Epidermal melanocyte (primary cell): ENCODE results near the gene ARPC5L.
A peak's percentile ranks its signal among the peaks of the same experiment; 100 is the strongest.
"Not testable (repeated sequence)": the region's sequence is repeated elsewhere in the genome, so short reads cannot be mapped to it uniquely, and the experiment has no call there.

Experiments
- DNase-seq: peaks from one replicate; pipeline ENCODE4 v3.0.0; 2011; ENCODE audit warnings: low spot score; ENCODE audit not compliant: insufficient read length

ARPC5L gene

DNA sequence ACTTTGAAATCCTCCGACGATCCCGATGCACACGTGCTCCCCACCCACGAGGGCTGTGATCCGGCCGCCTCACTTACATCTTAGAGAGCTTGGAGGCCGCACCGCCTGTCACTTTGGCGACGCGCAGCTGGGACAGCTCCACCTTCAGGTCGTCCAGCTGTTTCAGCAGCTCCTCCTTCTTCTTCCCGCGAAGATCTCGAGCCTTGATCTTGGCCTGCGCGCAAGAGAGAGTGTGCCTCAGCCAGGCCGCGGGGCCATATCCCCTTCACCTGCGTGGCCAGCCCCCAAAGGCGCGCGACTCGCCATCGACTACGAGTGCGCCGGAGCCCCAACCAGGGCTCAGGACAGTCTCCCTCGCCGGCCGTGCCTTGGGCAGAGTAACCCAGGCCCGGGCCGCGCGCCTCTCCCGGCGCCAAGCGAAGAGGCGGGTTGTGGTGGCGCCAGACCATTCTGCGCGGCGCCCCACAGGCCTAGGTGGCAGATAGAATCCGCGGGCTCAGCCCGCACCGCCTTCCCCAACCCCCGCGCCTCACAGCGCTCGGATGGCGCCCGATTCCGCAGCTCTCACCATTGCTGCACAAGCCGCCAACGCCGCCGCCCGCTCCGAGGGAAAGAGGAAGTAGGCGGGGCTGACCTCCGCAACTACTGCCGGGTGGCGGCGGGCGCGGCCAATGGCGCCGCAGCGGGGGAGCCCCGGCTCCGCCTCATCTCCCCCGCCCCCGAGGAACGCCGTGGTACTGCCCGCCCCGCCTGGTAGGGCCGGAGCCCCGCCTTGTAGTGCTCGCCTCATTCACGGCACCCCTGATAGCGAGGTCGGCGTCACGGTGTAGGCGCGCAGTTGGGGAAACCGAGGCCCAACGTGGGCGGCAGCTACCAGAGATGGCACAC is at the start of gene ARPC5L, which contains the start of gene RPL35:
Gene ARPC5L (plus strand): TSS at position 789 of the 888 bp plus-strand sequence. CDS start 7,161 bp downstream, outside the sequence.
Gene RPL35 (minus strand): TSS at position 616 of the 888 bp plus-strand sequence. CDS start 45 bp downstream, at position 571.
- DNase-seq, result peak; percentile 98

DNA sequence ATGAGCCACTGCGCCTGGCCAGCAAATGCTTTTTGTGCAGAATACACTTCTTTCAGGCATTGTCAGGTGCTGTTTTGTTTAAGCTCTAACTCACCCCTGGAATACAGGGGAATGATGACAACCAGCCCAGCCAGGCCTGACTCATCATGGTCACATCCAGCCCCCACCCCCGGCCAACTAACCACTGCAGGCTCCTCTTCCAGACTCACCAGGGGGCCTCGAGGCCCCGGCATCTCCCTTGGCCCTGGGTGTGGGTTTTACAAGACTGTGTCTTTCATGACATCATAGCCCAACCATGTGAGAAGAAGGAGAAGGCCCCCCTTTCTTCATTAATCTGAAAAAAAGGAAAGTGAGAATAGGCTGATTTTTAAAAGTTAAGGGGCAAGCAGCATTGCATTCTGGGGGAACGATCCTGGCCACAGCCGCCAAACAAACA is 49.5 kb upstream of the ARPC5L start:
- no peak for DNase-seq

DNA sequence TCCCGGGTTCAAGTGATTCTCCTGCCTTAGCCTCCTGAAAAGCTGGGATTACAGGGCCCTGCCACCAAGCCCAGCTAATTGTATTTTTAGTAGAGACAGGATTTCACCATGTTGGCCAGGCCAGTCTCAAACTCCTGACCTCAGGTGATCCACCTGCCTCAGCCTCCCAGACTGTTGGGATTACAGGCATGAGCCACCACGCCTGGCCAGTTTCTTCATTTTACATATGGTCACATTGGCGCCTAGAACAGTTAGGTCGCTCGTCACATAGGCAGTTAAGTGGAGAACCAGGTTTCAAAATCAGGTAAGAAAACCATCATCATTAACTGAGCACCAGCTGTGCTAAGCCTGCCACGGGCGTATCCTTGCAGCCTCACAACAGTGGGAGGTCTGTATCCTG is 48.9 kb upstream of the ARPC5L start:
- no peak for DNase-seq

DNA sequence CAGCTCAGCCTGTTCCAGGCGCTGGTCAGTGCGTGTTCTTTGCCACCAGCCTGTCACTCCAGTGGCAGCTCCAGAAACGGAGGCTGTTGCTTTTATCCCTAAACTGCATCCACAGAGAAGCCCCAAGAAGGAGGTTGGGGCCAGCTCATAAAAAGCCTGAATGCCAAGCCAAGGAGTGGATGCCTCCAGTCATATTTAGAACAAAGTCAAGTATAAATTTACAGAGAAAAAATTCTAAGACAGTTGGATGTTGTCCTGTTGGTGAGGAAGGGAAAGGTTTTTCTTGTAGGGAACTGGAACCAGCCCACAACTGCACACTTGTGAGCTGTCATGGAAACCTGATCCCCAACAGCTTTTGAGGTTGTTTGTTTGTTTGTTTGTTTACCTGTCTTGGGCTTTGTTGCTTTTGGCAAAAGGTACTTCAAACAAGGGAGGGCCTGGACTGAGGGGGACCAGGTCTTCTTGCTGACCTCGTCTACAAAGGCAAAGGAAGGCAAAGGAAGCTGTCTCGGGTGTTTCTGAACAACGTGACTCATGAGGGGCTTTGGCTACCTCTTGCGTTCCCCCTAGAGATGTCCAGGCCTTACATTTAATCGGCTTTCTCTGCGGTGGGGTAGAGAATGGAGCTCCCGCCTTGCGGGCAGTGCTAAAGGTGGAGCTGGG is 48.3 kb upstream of the ARPC5L start:
- no peak for DNase-seq

DNA sequence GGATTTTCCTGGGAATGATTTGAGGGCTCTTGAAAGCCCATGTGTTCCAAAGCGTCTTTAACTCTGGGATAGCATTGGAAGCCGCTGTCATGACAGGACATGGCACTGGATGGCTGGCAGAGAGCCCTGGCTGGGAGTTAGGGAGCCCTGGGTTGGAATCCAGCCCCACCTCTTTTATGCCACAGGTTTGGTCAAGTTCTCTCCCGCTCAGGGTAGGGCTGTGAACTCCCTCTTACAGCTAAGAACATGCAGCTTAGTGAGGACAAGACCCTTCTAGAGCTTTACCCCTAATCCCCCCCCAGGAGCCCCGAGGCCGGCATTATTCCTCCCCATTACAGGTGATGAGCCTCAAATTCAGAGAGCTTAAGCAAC is 47.8 kb upstream of the ARPC5L start:
- no peak for DNase-seq

DNA sequence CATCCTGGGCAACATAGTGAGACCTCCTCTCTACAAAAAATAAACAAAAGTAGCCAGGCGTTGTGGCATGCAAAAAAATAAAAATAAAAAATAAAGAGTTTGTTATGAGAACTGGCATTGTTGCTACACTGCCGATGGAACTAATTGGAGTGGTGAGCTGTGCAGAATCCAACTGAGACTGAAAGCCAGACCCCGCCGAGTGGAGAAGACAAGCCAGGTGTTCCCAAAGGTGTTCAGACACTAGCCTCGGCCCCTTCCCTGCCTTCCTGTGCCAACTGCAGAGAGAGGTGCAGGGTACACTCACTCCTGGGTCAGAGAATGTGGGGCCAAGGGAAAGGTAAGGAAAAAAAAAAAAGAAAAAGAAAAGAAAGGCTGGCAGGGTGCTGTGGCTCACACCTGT is 46.3 kb upstream of the ARPC5L start:
- DNase-seq, result no peak

DNA sequence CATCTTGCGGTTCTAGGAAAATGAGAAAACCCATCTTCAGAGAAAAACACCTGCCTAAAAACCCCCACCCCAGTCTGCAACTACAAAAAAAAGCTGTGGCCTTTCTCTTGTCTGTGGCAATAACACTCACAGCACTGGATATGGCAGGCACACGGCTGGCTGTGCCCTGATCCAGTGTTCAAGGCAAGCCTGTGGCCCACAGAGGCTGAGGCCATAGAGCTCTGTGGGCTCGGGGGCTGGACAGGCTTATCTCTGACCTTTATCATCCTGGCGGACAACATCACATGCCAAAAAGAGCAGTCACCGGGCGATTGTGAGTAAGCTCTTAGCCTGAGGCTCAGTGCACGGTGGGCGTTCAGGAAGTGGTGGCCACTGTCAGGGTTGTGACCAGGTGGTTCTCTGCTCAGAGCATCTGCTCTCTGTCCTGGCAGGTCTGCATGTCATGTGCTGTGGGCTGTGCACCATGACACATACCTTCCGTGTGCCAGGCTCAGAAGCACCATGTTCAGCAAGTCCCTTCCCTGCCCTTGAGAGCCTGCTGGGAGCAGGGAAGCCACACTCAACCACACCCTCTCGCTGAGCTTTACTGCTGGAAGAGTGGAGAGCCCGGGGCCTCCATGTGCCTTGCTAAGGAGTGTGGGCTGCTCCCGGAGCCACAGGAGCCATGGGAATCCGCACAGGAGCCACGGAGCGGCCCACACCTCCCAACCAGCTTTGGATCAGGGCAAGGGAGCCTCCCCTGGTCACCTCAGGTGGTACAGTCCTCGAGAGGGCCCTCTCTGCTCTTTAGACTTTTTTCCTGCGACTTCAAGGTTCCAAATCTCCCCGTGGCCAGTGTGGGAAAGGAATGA is 43.3 kb upstream of the ARPC5L start:
- DNase-seq, result no peak

DNA sequence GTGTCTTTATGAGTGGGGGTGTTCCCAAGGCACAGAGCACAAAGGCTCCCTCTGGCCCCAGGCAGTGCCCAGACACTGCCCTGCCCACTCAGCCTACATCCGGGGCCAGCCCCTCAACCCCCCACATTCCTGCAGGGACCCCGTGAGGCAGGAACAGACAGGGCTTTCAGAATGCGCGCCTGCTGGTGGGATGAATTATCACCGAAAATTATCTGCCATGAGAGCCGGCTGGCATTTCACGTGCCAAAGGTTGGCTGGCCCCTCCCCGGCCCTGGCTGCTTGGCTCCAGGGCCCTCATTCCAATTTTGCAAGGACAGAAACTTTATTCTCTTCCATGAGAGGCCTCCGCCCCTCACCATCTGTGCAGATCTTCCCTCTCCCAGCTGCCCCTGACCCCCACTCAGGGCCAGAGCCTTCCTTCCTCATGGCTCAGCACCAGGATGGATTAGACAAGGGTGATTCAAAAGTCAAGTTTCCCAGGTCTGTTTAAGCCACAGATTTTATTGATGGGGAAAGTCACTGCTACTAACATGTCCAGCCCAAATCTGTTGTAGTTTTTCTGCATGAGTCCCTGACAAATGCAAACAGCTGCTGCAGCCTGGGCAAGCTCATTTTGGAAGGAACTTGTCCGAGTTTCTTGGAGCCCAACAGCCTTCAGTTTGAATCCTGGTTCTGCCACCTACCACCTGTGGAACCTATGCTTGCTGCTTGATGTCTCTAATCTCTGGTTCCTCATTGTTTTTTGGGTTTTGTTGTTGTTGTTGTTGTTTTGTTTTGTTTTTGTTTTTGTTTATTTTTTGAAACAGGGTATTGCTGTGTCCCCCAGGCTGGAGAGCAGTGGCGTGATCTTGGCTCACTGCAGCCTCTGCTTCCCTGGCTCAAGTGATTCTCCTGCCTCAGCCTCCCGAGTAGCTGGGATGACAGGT is 41.0 kb upstream of the ARPC5L start:
- no peak for DNase-seq

DNA sequence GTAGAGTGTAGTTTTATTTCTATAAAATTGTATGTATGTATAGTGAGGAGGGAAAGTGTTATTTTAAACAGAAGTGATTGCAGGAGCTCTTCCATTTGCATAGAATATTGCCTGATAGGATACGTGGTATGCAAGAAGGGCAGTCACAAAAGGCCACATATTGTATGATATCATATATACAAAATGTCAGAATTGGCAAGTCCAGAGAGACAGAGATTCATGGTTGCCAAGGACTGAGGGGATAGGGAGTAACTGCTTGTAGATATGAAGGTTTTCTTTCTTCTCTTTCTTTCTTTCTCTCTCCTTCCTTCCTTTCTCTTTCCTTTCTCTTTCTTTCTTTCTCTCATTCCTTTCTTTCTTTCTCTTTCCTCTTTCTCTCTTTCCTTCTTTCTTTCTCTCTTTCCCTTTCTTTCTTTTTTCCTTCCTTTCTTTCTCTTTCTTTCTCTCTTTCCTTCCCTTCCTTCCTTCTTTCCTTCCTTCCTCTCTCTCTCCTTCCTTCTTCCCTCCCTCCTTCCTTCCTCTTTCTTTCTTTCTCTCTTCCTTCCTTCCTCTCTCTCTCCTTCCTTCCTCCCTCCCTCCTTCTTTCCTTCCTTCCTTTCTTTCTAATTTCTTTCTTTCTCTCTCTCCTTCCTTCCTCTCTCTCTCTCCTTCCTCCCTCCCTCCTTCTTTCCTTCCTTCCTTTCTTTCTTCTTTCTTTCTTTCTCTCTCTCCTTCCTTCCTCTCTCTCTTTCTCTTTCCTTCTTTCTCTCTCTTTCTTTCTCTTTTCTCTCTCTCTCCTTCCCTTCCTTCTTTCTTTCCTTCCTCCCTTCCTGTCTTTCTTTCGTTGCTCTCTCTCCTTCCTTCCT is 33.2 kb upstream of the ARPC5L start:
- DNase-seq, result no peak

DNA sequence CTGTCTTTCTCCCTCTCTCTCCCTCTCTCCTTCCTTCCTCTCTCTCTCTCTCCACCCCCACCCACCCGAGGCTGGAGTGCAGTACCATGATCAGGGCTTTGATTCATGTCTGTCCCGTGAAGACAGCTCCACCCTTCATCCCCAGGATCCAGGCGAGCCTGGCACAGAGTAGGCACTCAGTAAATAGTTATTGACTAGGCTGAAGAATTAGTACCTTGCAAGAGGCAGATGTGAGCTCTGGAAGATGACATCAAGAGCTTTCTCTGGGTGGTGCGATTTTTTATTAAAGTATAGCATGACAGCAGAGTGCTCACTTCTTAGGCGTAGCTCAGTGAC is 32.6 kb upstream of the ARPC5L start:
- no peak for DNase-seq

DNA sequence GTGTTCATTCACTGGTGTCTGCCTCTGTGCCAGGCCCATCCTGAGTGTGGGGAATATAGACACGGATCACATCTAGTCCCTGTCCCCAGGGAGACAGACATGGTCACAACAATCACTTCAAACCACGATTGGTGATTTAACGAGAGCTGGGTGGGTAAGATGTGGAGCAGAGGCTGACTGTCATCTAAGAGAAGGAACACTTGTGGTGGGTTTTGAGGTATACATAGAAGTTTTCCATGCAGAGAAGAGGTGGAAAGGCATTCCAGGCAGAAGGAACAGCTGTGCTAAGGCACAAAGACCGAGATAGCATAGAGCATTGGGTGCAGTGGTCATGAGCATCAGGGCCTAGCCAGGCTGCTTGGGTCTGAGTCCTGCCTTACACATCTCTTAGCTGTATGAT is 31.3 kb upstream of the ARPC5L start:
- DNase-seq, result no peak

DNA sequence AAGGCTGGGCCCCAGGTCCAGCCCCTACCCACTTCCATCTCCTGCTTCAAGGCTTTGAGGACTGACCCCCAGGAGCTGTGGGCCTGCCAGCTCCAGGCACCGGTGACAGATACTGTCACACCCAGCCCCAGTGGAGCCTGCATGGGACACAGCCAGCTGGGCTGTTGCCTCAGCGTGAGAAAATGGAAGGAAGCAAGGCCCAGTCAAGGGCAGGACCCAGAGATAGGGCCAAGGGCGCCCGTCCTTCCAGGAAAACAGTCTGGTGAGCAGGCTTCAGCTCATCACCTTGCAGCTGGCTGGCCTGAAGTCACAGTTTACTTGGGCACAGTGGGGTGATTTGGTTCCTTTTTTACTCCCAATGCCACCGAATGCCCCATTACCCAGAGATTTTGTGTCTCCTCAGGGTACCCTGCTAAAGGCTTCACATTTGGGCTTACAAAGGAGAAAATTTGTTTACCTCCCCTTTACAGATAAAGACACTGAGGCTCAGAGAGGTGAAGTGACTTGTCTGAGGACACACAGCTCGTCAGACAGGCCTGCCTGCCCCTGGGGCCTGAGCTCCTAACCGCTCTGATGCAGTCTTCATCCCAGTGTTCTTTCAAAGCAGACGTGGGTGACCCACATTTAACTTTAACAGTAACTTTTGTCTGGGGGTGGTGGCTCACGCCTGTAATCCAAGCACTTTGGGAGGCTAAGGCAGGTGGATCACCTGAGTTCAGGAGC is 30.1 kb upstream of the ARPC5L start:
- no peak for DNase-seq

DNA sequence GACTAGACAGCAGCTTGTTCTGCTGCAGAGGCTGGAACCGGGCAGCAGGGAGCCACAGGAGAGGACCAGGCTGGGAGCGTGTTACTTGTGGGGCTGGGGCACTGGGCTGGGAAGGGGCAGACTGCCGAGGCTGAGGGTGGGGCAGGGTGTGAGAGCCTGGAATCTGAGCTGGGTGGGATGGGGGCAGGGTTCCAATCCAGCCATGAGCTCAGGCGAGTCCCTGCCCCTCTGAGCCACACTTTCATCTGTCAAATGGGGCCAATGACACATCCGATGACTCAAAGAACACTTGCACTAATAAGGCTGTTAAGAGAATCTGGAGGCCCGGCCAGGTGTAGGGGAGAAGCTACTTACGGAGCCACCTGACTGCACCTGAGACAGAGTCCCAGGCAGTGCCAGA is 27.3 kb upstream of the ARPC5L start:
- no peak for DNase-seq

DNA sequence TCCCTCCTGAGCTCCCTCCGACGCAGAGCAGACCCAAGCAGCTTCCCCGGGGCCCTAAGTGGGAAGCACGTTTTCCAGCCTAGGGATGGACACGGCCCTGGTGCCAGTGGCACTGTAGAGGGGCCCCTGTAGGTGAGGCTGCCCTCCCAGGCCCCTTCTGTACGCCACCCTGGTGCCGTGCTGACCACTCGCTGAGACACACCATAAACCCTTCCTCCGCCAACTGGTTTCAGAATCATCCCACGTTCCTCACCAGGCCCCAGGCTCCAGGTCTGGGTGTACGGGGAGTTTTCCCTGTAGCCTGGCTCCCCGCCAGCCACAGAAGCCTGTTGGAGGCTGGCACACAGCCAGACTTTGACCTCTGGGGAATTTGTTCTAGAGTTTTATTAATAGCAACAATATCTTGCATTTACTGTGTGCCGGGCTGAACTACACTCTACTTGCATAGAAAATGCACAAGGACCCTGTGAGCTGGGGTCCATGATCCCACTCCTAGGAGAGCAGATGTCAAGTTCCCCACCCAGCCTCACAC is 26.8 kb upstream of the ARPC5L start:
- peak; percentile 84 for DNase-seq

DNA sequence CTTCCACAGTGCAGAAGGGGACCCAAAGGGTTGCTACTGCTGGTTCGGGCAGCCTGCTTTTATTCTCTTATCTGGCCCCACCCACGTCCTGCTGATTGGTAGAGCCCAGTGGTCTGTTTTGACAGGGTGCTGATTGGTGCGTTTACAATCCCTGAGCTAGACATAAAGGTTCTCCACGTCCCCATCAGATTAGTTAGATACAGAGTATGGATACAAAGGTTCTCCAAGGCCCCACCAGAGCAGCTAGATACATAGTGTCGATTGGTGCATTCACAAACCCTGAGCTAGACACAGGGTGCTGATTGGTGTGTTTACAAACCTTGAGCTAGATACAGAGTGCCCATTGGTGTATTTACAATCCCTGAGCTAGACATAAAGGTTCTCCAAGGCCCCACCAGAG is 23.8 kb upstream of the ARPC5L start:
- not testable (repeated sequence) for DNase-seq

DNA sequence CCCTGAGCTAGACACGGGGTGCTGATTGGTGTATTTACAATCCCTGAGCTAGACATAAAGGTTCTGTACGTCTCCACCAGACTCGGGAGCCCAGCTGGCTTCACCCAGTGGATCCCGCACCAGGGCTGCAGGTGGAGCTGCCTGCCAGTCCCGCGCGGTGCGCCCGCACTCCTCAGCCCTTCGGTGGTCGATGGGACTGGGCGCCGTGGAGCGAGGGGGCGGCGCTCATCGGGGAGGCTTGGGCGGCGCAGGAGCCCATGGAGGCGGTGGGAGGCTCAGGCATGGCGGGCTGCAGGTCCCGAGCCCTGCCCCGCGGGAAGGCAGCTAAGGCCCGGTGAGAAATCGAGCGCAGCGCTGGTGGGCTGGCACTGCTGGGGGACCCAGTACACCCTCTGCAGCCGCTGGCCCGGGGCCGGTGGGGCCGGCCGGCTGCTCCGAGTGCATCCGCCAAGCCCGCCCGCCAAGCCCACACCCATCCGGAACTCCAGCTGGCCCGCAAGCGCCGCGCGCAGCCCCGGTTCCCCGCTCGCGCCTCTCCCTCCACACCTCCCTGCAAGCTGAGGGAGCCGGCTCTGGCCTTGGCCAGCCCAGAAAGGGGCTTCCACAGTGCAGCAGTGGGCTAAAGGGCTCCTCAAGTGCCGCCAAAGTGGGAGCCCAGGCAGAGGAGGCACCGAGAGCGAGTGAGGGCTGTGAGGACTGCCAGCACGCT is 23.2 kb upstream of the ARPC5L start:
- not testable (repeated sequence) for DNase-seq

DNA sequence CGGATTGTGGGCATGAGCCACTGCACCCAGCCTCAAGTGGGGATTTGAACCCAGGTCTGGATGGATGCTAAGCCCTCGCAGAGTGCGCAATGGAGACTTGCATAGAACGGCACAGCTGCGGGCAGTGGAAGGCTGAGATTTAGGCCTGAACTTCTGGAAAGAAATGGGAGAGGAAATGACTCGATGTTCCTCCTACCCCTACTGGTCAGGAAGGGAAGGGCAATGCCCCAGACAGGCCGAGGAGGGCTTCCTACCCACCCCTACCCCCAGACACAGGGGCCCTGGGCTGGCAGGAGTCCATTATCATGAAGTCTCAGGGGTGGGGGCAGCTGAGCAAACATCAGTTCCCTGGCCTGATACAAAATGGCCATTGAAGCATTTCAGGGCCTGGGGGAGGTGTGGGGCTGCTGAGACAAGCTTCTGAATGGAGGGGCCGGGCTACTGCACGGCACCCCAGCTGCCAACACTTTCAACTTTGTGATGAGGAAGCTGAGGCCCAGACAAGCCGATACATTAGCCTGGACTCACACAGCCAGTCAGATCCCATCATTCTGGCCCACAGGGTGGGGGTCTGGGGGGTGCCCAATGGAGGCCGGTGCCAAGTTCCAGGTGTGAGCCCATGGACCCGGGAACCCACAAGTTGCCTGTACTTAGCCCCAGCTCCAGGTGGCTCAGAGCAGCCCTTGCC is 22.2 kb upstream of the ARPC5L start:
- no peak for DNase-seq
